SK-N-SH treated with all-trans-retinoic acid at 6 μM for 48 hours (cell line): ENCODE data around the gene H2BK1.

ENCODE experiments used
- ARNTL ChIP-seq: fragments of 450-650 bp; formaldehyde crosslinking; IDR thresholded peaks from 2 replicates; pipeline ENCODE4 v1.5.0; 2020; ENCODE audit warnings: low read depth, mild to moderate bottlenecking, moderate library complexity, borderline replicate concordance
- BACH2 ChIP-seq: fragments of 250-450 bp; sonication (Bioruptor Pico); IDR thresholded peaks from 2 replicates; pipeline ENCODE4 v1.9.0; 2021; ENCODE audit warnings: mild to moderate bottlenecking, borderline replicate concordance
- CSRNP3 ChIP-seq: fragments of 250-450 bp; sonication (Bioruptor Pico); IDR thresholded peaks from 2 replicates; pipeline ENCODE4 v1.5.1; 2021; ENCODE audit warnings: mild to moderate bottlenecking, moderate library complexity
- ESRRG ChIP-seq: fragments of 250-450 bp; sonication (Bioruptor Pico); IDR thresholded peaks from 2 replicates; pipeline ENCODE4 v1.6.1; 2021; ENCODE audit warnings: mild to moderate bottlenecking
- RARB ChIP-seq: fragments of 250-450 bp; sonication (Bioruptor Pico); IDR thresholded peaks from 2 replicates; pipeline ENCODE4 v1.8.0; 2021; ENCODE audit warnings: mild to moderate bottlenecking, moderate library complexity
- SNAI2 ChIP-seq: fragments of 250-450 bp; sonication (Bioruptor Pico); IDR thresholded peaks from 2 replicates; pipeline ENCODE4 v1.5.0; 2020; ENCODE audit warnings: mild to moderate bottlenecking, moderate library complexity
- ZC3H10 ChIP-seq: fragments of 250-450 bp; sonication (Bioruptor Pico); IDR thresholded peaks from 2 replicates; pipeline ENCODE4 v1.5.1; 2021; ENCODE audit warnings: mild to moderate bottlenecking, moderate library complexity
- ZFP30 ChIP-seq: fragments of 450-650 bp; formaldehyde crosslinking; IDR thresholded peaks from 2 replicates; pipeline ENCODE4 v1.5.0; 2022; ENCODE audit warnings: mild to moderate bottlenecking, moderate library complexity
- ZNF8 ChIP-seq: fragments of 450-650 bp; formaldehyde crosslinking; IDR thresholded peaks from 2 replicates; pipeline ENCODE4 v1.5.0; 2020; ENCODE audit warnings: mild to moderate bottlenecking, moderate library complexity
- TF ChIP-seq, protein P1 (sequence below): fragments of 250-450 bp; sonication (Bioruptor Pico); IDR thresholded peaks from 2 replicates; pipeline ENCODE4 v1.5.1; 2020; ENCODE audit warnings: low read depth, mild to moderate bottlenecking, moderate library complexity

- TF ChIP-seq ZFP30 (CRISPR knock-in tag): no peak
- TF ChIP-seq ZC3H10 (CRISPR knock-in tag): no peak
- TF ChIP-seq BACH2 (CRISPR knock-in tag): no peak
- no peak for TF ChIP-seq ARNTL (CRISPR knock-in tag)
- TF ChIP-seq, protein P1, sequence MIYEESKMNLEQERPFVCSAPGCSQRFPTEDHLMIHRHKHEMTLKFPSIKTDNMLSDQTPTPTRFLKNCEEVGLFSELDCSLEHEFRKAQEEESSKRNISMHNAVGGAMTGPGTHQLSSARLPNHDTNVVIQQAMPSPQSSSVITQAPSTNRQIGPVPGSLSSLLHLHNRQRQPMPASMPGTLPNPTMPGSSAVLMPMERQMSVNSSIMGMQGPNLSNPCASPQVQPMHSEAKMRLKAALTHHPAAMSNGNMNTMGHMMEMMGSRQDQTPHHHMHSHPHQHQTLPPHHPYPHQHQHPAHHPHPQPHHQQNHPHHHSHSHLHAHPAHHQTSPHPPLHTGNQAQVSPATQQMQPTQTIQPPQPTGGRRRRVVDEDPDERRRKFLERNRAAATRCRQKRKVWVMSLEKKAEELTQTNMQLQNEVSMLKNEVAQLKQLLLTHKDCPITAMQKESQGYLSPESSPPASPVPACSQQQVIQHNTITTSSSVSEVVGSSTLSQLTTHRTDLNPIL: no peak
- no peak for TF ChIP-seq SNAI2 (CRISPR knock-in tag)
- TF ChIP-seq CSRNP3 (CRISPR knock-in tag): no peak
- TF ChIP-seq ZNF8 (CRISPR knock-in tag): no peak
- no peak for TF ChIP-seq RARB (CRISPR knock-in tag)
- TF ChIP-seq ESRRG (CRISPR knock-in tag): no peak
Observed at GRCh38 chr7:151213826-151214225, 3.5 kb upstream of the H2BK1 start.
